GM23338 (cell line): ENCODE data around the gene GALNT13.

Experiments
- CREB1 ChIP-seq: fragments of 250-450 bp; sonication (Bioruptor Pico); IDR thresholded peaks from 2 replicates; pipeline ENCODE4 v1.5.0; 2020; ENCODE audit warnings: low read depth, mild to moderate bottlenecking, moderate library complexity
- EZH2 ChIP-seq: fragments of 200-600 bp; sonication (generic); IDR thresholded peaks from one replicate; pipeline ENCODE4 v1.8.0; 2017; ENCODE audit warnings: antibody characterized with exemption, mild to moderate bottlenecking, low read depth; ENCODE audit not compliant: unreplicated experiment
- EZH2phosphoT487 ChIP-seq: fragments of 200-600 bp; sonication (generic); IDR thresholded peaks from one replicate; pipeline ENCODE4 v1.8.1; 2018; ENCODE audit warnings: antibody characterized with exemption; ENCODE audit not compliant: unreplicated experiment
- JUNB ChIP-seq: IDR thresholded peaks from one replicate; pipeline ENCODE4 v1.6.1; 2016; ENCODE audit warnings: antibody characterized with exemption; ENCODE audit not compliant: unreplicated experiment
- NANOG ChIP-seq: IDR thresholded peaks from 2 replicates; pipeline ENCODE4 v1.6.1; 2016; ENCODE audit warnings: antibody characterized with exemption, borderline replicate concordance
- POLR2AphosphoS5 ChIP-seq: IDR thresholded peaks from 2 replicates; pipeline ENCODE4 v1.6.1; 2016; ENCODE audit warnings: antibody characterized with exemption, low read depth
- REST ChIP-seq: IDR thresholded peaks from one replicate; pipeline ENCODE4 v1.6.1; 2018; ENCODE audit warnings: antibody characterized with exemption; ENCODE audit not compliant: unreplicated experiment
- STAT1 ChIP-seq: IDR thresholded peaks from one replicate; pipeline ENCODE4 v1.6.1; 2016; ENCODE audit warnings: antibody characterized with exemption; ENCODE audit not compliant: unreplicated experiment
- ZNF114 ChIP-seq: fragments of 250-450 bp; sonication (Bioruptor Pico); IDR thresholded peaks from 2 replicates; pipeline ENCODE4 v1.5.0; 2020; ENCODE audit warnings: mild to moderate bottlenecking, moderate library complexity
- ZNF331 ChIP-seq: fragments of 250-450 bp; sonication (Bioruptor Pico); IDR thresholded peaks from 2 replicates; pipeline ENCODE4 v1.5.0; 2020; ENCODE audit warnings: low read depth, mild to moderate bottlenecking, moderate library complexity
- TF ChIP-seq, protein P1 (sequence below), 2 experiments: fragments of 200-600 bp in 1 of 2; sonication (generic) in 1 of 2; conservative IDR thresholded peaks; 2 replicates each; pipeline versions ENCODE4 v1.5.1 to v1.6.1; 2016 to 2017; ENCODE audit warnings: antibody characterized with exemption in 2 of 2, low read depth in 2 of 2, mild to moderate bottlenecking in 2 of 2, moderate library complexity in 1 of 2
- TF ChIP-seq, protein P2 (sequence below): IDR thresholded peaks from 2 replicates; pipeline ENCODE4 v1.6.1; 2016; ENCODE audit warnings: antibody characterized with exemption
- TF ChIP-seq, protein P3 (sequence below): fragments of 250-450 bp; sonication (Bioruptor Pico); IDR thresholded peaks from 2 replicates; pipeline ENCODE4 v1.5.0; 2020; ENCODE audit warnings: mild to moderate bottlenecking, moderate library complexity

GRCh38 chr2:154078926-154079325 is 207.2 kb downstream of the GALNT13 start:
- TF ChIP-seq, protein P1, sequence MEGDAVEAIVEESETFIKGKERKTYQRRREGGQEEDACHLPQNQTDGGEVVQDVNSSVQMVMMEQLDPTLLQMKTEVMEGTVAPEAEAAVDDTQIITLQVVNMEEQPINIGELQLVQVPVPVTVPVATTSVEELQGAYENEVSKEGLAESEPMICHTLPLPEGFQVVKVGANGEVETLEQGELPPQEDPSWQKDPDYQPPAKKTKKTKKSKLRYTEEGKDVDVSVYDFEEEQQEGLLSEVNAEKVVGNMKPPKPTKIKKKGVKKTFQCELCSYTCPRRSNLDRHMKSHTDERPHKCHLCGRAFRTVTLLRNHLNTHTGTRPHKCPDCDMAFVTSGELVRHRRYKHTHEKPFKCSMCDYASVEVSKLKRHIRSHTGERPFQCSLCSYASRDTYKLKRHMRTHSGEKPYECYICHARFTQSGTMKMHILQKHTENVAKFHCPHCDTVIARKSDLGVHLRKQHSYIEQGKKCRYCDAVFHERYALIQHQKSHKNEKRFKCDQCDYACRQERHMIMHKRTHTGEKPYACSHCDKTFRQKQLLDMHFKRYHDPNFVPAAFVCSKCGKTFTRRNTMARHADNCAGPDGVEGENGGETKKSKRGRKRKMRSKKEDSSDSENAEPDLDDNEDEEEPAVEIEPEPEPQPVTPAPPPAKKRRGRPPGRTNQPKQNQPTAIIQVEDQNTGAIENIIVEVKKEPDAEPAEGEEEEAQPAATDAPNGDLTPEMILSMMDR (conservative IDR thresholded peaks at IDR 0.05; ENCODE audit: low read depth in 2 of 2), result no peak
- TF ChIP-seq EZH2 (no peak), EZH2phosphoT487 (no peak), STAT1 (no peak), POLR2AphosphoS5 (no peak), CREB1 (CRISPR knock-in tag) (no peak), REST (no peak), NANOG (no peak), JUNB (no peak), ZNF331 (CRISPR knock-in tag) (no peak), ZNF114 (CRISPR knock-in tag) (no peak)
- TF ChIP-seq, protein P2, sequence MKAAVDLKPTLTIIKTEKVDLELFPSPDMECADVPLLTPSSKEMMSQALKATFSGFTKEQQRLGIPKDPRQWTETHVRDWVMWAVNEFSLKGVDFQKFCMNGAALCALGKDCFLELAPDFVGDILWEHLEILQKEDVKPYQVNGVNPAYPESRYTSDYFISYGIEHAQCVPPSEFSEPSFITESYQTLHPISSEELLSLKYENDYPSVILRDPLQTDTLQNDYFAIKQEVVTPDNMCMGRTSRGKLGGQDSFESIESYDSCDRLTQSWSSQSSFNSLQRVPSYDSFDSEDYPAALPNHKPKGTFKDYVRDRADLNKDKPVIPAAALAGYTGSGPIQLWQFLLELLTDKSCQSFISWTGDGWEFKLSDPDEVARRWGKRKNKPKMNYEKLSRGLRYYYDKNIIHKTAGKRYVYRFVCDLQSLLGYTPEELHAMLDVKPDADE, result no peak
- TF ChIP-seq, protein P3, sequence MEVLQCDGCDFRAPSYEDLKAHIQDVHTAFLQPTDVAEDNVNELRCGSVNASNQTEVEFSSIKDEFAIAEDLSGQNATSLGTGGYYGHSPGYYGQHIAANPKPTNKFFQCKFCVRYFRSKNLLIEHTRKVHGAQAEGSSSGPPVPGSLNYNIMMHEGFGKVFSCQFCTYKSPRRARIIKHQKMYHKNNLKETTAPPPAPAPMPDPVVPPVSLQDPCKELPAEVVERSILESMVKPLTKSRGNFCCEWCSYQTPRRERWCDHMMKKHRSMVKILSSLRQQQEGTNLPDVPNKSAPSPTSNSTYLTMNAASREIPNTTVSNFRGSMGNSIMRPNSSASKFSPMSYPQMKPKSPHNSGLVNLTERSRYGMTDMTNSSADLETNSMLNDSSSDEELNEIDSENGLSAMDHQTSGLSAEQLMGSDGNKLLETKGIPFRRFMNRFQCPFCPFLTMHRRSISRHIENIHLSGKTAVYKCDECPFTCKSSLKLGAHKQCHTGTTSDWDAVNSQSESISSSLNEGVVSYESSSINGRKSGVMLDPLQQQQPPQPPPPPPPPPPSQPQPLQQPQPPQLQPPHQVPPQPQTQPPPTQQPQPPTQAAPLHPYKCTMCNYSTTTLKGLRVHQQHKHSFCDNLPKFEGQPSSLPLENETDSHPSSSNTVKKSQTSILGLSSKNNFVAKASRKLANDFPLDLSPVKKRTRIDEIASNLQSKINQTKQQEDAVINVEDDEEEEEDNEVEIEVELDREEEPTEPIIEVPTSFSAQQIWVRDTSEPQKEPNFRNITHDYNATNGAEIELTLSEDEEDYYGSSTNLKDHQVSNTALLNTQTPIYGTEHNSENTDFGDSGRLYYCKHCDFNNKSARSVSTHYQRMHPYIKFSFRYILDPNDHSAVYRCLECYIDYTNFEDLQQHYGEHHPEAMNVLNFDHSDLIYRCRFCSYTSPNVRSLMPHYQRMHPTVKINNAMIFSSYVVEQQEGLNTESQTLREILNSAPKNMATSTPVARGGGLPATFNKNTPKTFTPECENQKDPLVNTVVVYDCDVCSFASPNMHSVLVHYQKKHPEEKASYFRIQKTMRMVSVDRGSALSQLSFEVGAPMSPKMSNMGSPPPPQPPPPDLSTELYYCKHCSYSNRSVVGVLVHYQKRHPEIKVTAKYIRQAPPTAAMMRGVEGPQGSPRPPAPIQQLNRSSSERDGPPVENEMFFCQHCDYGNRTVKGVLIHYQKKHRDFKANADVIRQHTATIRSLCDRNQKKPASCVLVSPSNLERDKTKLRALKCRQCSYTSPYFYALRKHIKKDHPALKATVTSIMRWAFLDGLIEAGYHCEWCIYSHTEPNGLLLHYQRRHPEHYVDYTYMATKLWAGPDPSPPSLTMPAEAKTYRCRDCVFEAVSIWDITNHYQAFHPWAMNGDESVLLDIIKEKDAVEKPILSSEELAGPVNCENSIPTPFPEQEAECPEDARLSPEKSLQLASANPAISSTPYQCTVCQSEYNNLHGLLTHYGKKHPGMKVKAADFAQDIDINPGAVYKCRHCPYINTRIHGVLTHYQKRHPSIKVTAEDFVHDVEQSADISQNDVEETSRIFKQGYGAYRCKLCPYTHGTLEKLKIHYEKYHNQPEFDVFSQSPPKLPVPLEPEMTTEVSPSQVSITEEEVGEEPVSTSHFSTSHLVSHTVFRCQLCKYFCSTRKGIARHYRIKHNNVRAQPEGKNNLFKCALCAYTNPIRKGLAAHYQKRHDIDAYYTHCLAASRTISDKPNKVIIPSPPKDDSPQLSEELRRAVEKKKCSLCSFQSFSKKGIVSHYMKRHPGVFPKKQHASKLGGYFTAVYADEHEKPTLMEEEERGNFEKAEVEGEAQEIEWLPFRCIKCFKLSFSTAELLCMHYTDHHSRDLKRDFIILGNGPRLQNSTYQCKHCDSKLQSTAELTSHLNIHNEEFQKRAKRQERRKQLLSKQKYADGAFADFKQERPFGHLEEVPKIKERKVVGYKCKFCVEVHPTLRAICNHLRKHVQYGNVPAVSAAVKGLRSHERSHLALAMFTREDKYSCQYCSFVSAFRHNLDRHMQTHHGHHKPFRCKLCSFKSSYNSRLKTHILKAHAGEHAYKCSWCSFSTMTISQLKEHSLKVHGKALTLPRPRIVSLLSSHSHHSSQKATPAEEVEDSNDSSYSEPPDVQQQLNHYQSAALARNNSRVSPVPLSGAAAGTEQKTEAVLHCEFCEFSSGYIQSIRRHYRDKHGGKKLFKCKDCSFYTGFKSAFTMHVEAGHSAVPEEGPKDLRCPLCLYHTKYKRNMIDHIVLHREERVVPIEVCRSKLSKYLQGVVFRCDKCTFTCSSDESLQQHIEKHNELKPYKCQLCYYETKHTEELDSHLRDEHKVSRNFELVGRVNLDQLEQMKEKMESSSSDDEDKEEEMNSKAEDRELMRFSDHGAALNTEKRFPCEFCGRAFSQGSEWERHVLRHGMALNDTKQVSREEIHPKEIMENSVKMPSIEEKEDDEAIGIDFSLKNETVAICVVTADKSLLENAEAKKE, result no peak
